Bronchial epithelial cell (primary cell): ENCODE measurements around the gene NTM. TPM values are rescaled to one million over a fixed set of nuclear protein-coding genes. Genes with fewer than 3 reads are reported as not detected.

Experiments used
- DNase-seq: peaks from one replicate; pipeline ENCODE4 v3.0.0-alpha.2; 2010; ENCODE audit warnings: low read depth
- FAIRE-seq: peaks from 2 replicates; lab custom pipeline; 2011; peaks lifted over from hg19 to GRCh38; lab: Jason Lieb, UNC
- H3K27me3 ChIP-seq: 2 replicates; pipeline ENCODE4 v1.5.1; 2011; ENCODE audit warnings: low read length; ENCODE audit not compliant: control insufficient read depth, insufficient read depth
- H3K36me3 ChIP-seq: 2 replicates; pipeline ENCODE4 v1.5.1; 2011; ENCODE audit warnings: low read length; ENCODE audit not compliant: control insufficient read depth, insufficient read depth
- H3K4me3 ChIP-seq: 2 replicates; pipeline ENCODE4 v1.5.1; 2011; ENCODE audit warnings: mild to moderate bottlenecking, low read depth, low read length, control low read depth
- total RNA-seq: library from RNA; depleted of rRNA; stranded (reverse); fragments of >200 nt; gene quantifications from 2 replicates; pipeline ENCODE4 v1.2.1, GENCODE V29; 2014
- TF ChIP-seq, protein P1 (sequence below): IDR thresholded peaks from 2 replicates; pipeline ENCODE4 v1.5.1; 2011; ENCODE audit warnings: mild to moderate bottlenecking, moderate library complexity, low read length, control low read depth, inconsistent platforms; ENCODE audit not compliant: insufficient read depth, severe bottlenecking

NTM gene
- total RNA-seq, 1 donor from 2014 or later, result 4.2 TPM

DNA sequence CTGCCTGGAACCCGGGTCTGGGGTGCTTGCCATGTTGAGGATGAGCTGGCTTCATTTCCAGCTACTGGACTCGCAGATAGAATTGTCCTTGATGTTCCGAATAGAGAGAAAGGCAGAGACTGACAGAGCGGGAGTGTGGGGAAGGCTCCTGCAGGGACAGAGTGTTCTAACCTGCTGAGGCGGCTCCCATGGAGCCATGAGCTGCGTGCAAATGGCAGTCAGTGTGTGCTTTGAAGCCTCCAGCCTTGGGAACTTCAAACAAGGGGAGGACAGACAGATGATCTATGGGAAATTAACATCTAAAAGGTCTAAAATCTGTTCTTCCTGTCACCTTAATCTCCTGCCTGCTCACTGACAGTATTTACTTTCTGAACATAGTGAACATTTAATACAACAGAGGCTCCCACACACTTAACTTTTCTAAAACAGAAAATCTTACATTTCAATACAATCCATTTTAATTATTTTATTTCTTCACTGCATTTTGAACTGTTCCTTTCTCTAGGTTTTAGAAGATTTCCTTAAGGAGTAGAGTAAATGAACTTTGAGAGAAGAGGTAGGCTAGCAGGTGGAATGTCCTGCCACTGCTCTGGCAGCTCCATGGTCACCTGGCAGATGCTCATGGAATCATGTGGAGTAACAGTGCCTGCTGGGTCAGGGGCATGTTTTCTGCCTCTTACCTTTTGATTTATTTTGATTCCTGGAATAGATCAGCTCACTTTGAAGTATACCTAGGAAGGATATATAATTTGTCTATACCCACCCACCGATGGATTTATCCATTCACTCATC is 481.7 kb downstream of the NTM start:
- TF ChIP-seq, protein P1, sequence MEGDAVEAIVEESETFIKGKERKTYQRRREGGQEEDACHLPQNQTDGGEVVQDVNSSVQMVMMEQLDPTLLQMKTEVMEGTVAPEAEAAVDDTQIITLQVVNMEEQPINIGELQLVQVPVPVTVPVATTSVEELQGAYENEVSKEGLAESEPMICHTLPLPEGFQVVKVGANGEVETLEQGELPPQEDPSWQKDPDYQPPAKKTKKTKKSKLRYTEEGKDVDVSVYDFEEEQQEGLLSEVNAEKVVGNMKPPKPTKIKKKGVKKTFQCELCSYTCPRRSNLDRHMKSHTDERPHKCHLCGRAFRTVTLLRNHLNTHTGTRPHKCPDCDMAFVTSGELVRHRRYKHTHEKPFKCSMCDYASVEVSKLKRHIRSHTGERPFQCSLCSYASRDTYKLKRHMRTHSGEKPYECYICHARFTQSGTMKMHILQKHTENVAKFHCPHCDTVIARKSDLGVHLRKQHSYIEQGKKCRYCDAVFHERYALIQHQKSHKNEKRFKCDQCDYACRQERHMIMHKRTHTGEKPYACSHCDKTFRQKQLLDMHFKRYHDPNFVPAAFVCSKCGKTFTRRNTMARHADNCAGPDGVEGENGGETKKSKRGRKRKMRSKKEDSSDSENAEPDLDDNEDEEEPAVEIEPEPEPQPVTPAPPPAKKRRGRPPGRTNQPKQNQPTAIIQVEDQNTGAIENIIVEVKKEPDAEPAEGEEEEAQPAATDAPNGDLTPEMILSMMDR, result no peak
- Histone ChIP-seq H3K4me3 (no peak overlapping the region), H3K36me3 (no peaks in the 10 kb centered on the region), H3K27me3 (peaks cover 2% of the 10 kb centered on the region)
- FAIRE-seq (no peak), DNase-seq (no peak)

DNA sequence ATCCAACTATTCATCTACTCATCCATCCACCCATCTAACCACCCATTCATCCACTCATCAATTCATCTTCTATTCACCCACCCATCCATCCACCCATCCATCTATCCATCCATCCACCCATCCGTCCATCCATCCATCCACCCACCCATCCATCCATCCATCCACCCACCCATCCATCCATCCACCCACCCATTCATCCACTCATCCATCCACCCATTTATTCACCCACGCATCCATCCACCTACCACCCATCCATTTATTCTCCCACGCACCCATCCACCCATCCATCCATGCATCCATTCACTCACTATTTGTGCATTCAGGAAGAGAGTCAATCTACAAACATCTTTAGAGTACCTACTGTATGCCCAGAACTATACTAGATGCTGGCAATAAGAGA is 482.3 kb downstream of the NTM start:
- Histone ChIP-seq H3K4me3 (no peak overlapping the region), H3K27me3 (no peaks in the 10 kb centered on the region), H3K36me3 (no peaks in the 10 kb centered on the region)
- DNase-seq, result no peak
- TF ChIP-seq, protein P1, result no peak
- FAIRE-seq, result no peak

DNA sequence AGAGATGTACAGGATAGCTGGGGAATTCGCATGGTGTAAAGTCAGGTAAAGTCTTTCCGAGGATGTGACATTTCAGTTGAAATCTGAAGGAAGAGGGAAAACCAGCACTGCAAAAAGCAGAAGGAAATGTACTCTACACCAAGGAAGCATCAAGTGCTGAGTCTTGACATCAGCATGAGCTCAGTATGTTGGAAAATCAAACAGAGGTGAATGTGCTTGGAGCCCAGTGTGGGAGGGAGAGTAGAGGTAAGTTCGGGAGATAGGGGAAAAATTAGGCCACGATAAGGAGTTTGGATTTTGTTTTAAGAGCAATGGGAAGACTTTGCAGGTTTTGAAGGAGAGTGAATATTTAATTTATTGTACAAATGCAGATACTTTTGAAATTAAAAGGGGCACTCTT is 484.0 kb downstream of the NTM start:
- TF ChIP-seq, protein P1, result no peak
- no peak for FAIRE-seq
- Histone ChIP-seq H3K36me3 (no peaks in the 10 kb centered on the region), H3K27me3 (no peaks in the 10 kb centered on the region), H3K4me3 (no peak overlapping the region)
- DNase-seq, result no peak

DNA sequence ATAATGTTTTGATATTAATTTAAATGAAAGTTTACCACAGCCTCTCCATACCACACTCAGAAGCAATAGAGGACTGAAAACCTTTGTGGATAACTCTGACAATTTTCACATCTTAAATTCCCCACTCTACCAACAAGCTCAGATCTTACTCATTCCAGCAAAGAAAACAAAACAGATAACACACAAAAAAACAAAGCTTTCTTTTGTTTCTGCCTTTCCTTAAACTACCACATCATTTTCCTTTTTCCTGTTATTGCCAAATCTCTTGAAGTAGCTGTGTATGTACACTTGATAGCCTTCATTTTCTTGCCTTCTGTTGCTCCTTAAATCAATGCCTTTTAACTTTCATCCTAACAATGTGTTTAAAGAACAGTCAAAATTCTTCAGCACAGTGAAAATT is 484.9 kb downstream of the NTM start:
- Histone ChIP-seq H3K36me3 (no peaks in the 10 kb centered on the region), H3K4me3 (no peak overlapping the region), H3K27me3 (no peaks in the 10 kb centered on the region)
- no peak for DNase-seq
- FAIRE-seq, result no peak
- TF ChIP-seq, protein P1, result no peak

DNA sequence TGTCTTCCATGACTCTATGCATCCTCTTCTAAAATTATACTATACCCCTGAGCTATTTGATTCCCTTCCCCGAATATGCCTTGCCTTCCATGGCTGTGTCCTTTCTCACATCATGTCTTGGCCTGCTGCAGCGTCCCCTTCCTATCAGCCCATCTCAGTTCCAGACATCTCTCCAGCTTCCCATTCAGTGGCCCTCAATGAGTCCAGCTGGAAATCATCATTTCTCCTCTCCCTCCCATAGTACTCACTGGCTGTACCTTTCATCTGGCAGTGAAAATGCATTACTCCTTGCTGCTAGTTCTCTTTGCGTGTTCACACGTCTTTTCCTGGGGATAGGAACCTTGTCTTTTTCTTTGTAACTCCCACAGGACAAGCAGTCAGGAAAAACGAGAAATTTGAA is 486.8 kb downstream of the NTM start:
- Histone ChIP-seq H3K27me3 (no peaks in the 10 kb centered on the region), H3K4me3 (no peak overlapping the region), H3K36me3 (no peaks in the 10 kb centered on the region)
- TF ChIP-seq, protein P1, result no peak
- DNase-seq (no peak), FAIRE-seq (no peak)

DNA sequence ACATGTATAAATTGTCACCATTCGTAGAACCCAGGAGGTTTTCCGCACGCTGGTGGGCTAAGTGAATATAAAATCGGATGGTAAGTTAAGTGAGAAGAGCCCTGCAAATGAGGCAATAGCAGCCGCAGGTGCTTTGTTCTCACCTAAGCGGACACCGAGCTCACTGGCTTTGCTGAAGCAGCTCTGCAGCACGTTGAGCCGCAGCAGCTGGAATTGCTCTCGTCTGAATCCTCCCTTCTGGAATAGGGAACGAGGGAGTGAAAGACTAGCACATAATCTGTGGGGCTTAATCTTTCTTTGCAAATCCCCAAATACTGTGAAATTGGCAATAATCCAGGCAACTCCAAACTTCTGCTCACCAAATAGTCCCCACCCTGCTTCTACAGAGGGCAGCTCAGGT is 488.1 kb downstream of the NTM start:
- TF ChIP-seq, protein P1, result no peak
- no peak for FAIRE-seq
- Histone ChIP-seq H3K36me3 (no peaks in the 10 kb centered on the region), H3K27me3 (no peaks in the 10 kb centered on the region), H3K4me3 (no peak overlapping the region)
- no peak for DNase-seq
